PC-3 (cell line): ENCODE data around the gene CIDEC. TPM values are rescaled to one million over a fixed set of nuclear protein-coding genes. Genes with fewer than 3 reads are reported as not detected.
A peak's percentile ranks its signal among the peaks of the same experiment; 100 is the strongest.

Source experiments
- ATAC-seq: fragments of 200-7000 bp; cut with Tn5 transposase; 2 replicates; pipeline ENCODE4 v1.9.1; 2020; ENCODE audit warnings: mild to moderate bottlenecking, moderate library complexity
- BruUV-seq: library from RNA; stranded (reverse); fragments of 400-500 nt; replicated peaks from 2 replicates; lab custom pipeline; 2021; lab: Mats Ljungman, UMichigan
- CTCF ChIA-PET: fragments of 300-600 bp; sonication (Branson Sonifier 250); formaldehyde crosslinking; loops from one replicate; lab custom pipeline; 2022; ENCODE audit warnings: antibody characterized with exemption; lab: Charles Lee
- POLR2A ChIA-PET: fragments of 300-600 bp; sonication (Branson Sonifier 250); formaldehyde crosslinking; loops from one replicate; lab custom pipeline; 2022; ENCODE audit warnings: antibody characterized with exemption; ENCODE audit not compliant: unreplicated experiment; lab: Charles Lee
- DNase-seq: peaks from one replicate; pipeline ENCODE4 v3.0.0-alpha.2; 2015
- H2AFZ ChIP-seq: fragments of 300-600 bp; sonication (generic); 2 replicates; pipeline ENCODE4 v1.6.0; 2016; ENCODE audit warnings: antibody characterized with exemption, low read length
- H3F3A ChIP-seq: fragments of 300-600 bp; sonication (generic); one replicate; pipeline ENCODE4 v1.6.0; 2017; ENCODE audit warnings: antibody characterized with exemption, low read length, control low read depth, mild to moderate bottlenecking; ENCODE audit not compliant: unreplicated experiment
- H3K27ac ChIP-seq: fragments of 300-600 bp; sonication (generic); 2 replicates; pipeline ENCODE4 v1.5.1; 2016; ENCODE audit warnings: mild to moderate bottlenecking, low read length
- H3K27me3 ChIP-seq: fragments of 300-600 bp; sonication (generic); 2 replicates; pipeline ENCODE4 v1.6.1; 2016; ENCODE audit warnings: low read length, mixed read lengths
- H3K36me3 ChIP-seq: fragments of 300-600 bp; sonication (generic); 2 replicates; pipeline ENCODE4 v1.6.1; 2016; ENCODE audit warnings: low read depth, mixed run types, low read length, mixed read lengths
- H3K4me1 ChIP-seq: fragments of 300-600 bp; sonication (generic); 2 replicates; pipeline ENCODE4 v1.5.1; 2016; ENCODE audit warnings: low read length; ENCODE audit not compliant: insufficient read depth
- H3K4me2 ChIP-seq: fragments of 300-600 bp; sonication (generic); 2 replicates; pipeline ENCODE4 v1.6.0; 2016; ENCODE audit warnings: low read length
- H3K4me3 ChIP-seq: fragments of 300-600 bp; sonication (generic); 2 replicates; pipeline ENCODE4 v1.5.1; 2016; ENCODE audit warnings: mild to moderate bottlenecking, low read length, mixed read lengths
- H3K79me2 ChIP-seq: fragments of 300-600 bp; sonication (generic); 2 replicates; pipeline ENCODE4 v1.6.1; 2017; ENCODE audit warnings: low read length, mixed read lengths
- H3K9ac ChIP-seq: fragments of 300-600 bp; sonication (generic); 2 replicates; pipeline ENCODE4 v1.6.0; 2016; ENCODE audit warnings: mild to moderate bottlenecking, low read length
- H3K9me2 ChIP-seq: fragments of 300-600 bp; sonication (generic); replicated peaks from 2 replicates; pipeline ENCODE4 v1.6.1; 2016; ENCODE audit warnings: mixed run types, low read length, mixed read lengths
- H3K9me3 ChIP-seq: fragments of 300-600 bp; sonication (generic); 2 replicates; pipeline ENCODE4 v1.6.1; 2016; ENCODE audit warnings: low read length, mixed read lengths
- H4K20me1 ChIP-seq: fragments of 300-600 bp; sonication (generic); 2 replicates; pipeline ENCODE4 v1.6.1; 2016; ENCODE audit warnings: low read length, mixed read lengths
- CTCF ChIP-seq: fragments of 300-600 bp; sonication (generic); conservative IDR thresholded peaks from 2 replicates; pipeline ENCODE4 v1.5.1; 2017; ENCODE audit warnings: antibody characterized with exemption, low read depth, mild to moderate bottlenecking, low read length
- EZH2 ChIP-seq: fragments of 300-600 bp; sonication (generic); IDR thresholded peaks from one replicate; pipeline ENCODE4 v1.6.1; 2017; ENCODE audit warnings: antibody characterized with exemption, mild to moderate bottlenecking, low read length; ENCODE audit not compliant: unreplicated experiment
- EZH2phosphoT487 ChIP-seq: fragments of 300-600 bp; sonication (generic); IDR thresholded peaks from 2 replicates; pipeline ENCODE4 v1.6.1; 2018; ENCODE audit warnings: mild to moderate bottlenecking, antibody characterized with exemption, low read length, borderline replicate concordance
- intact Hi-C: fragments of 100-400 bp; cut with micrococcal nuclease; formaldehyde crosslinking; loops from 2 replicates; pipeline ENCODE4 v1.9.0; 2023
- total RNA-seq: library from RNA; depleted of rRNA; stranded (reverse); fragments of >200 nt; gene quantifications from 2 replicates; pipeline ENCODE4 v1.2.3, GENCODE V29; 2014

CIDEC gene
- total RNA-seq, 1 experiment from 2014 or later: not detected

GRCh38 chr3:9914011-9914410 lies 34.0 kb upstream of the CIDEC start:
- Histone ChIP-seq H3K9ac (no peak overlapping the region), H3K27me3 (no peaks in the 10 kb centered on the region), H3K4me1 (peaks cover 67% of the 10 kb centered on the region), H3K4me2 (peak overlapping the region; percentile 90), H3F3A (no peaks in the 10 kb centered on the region), H3K79me2 (peaks cover 26% of the 10 kb centered on the region), H3K9me3 (no peaks in the 10 kb centered on the region), H3K36me3 (no peaks in the 10 kb centered on the region), H3K27ac (peak overlapping the region; percentile 99), H2AFZ (no peak overlapping the region), H3K4me3 (no peak overlapping the region), H3K9me2 (no peaks in the 10 kb centered on the region), H4K20me1 (no peaks in the 10 kb centered on the region)
- CTCF ChIA-PET: interaction anchor here (0.6 to 0.9 kb wide), 2 partner anchors 70 to 131 kb away, joined by 3 to 5 read pairs; no protein-coding TSS in a partner anchor
- TF ChIP-seq CTCF (no peak), EZH2 (no peak), EZH2phosphoT487 (no peak)
- no TSS peak for BruUV-seq
- ATAC-seq (no peak), DNase-seq (peak; percentile 43)
- intact Hi-C loops: no loop called here
- POLR2A ChIA-PET: interaction anchor here (0.6 to 1.0 kb wide), 2 partner anchors 20 to 29 kb away, joined by 3 to 28 read pairs; no protein-coding TSS in a partner anchor

GRCh38 chr3:9913601-9914000 lies 33.5 kb upstream of the CIDEC start:
- H3K4me2 ChIP-seq: peak overlapping the region; percentile 90
- no peak overlapping the region for H3K4me3 ChIP-seq
- ATAC-seq (no peak), DNase-seq (peak; percentile 35)
- H3F3A ChIP-seq: no peaks in the 10 kb centered on the region
- ChIA-PET POLR2A (interaction anchor here (0.6 to 1.0 kb wide), 2 partner anchors 20 to 29 kb away, joined by 3 to 28 read pairs; no protein-coding TSS in a partner anchor), CTCF (interaction anchor here (0.6 kb wide), 1 partner anchor 131 kb away, joined by 5 read pairs; no protein-coding TSS in a partner anchor)
- intact Hi-C loops: no loop called here
- no peaks in the 10 kb centered on the region for H4K20me1 ChIP-seq
- BruUV-seq: no TSS peak
- peaks cover 25% of the 10 kb centered on the region for H3K79me2 ChIP-seq
- H3K27ac ChIP-seq: peak overlapping the region; percentile 99
- no peak overlapping the region for H2AFZ ChIP-seq
- peaks cover 65% of the 10 kb centered on the region for H3K4me1 ChIP-seq
- no peak overlapping the region for H3K9ac ChIP-seq
- H3K36me3 ChIP-seq: no peaks in the 10 kb centered on the region
- H3K27me3 ChIP-seq: no peaks in the 10 kb centered on the region
- TF ChIP-seq CTCF: no peak
- TF ChIP-seq EZH2phosphoT487: no peak
- TF ChIP-seq EZH2: no peak
- H3K9me2 ChIP-seq: no peaks in the 10 kb centered on the region
- no peaks in the 10 kb centered on the region for H3K9me3 ChIP-seq

- Histone ChIP-seq H3F3A (no peaks in the 10 kb centered on the region), H3K9me2 (no peaks in the 10 kb centered on the region), H3K4me1 (peaks cover 53% of the 10 kb centered on the region), H3K4me3 (no peak overlapping the region), H3K27ac (peak overlapping the region; percentile 53), H3K4me2 (peak overlapping the region; percentile 33), H3K36me3 (no peaks in the 10 kb centered on the region), H3K27me3 (no peaks in the 10 kb centered on the region), H3K9ac (no peak overlapping the region), H3K79me2 (peaks cover 13% of the 10 kb centered on the region), H3K9me3 (no peaks in the 10 kb centered on the region), H2AFZ (no peak overlapping the region), H4K20me1 (no peaks in the 10 kb centered on the region)
- no TSS peak for BruUV-seq
- TF ChIP-seq CTCF (no peak), EZH2phosphoT487 (no peak), EZH2 (no peak)
- intact Hi-C loops: loop anchor here (1.0 kb wide), 1 partner anchor 14 kb away; no protein-coding TSS in a partner anchor
- DNase-seq (peak; percentile 94), ATAC-seq (peak; percentile 10)
- ChIA-PET CTCF (interaction anchor here (0.6 to 1.2 kb wide), 4 partner anchors 9 to 412 kb away, joined by 3 to 9 read pairs (median 4); no protein-coding TSS in a partner anchor), POLR2A (interaction anchor here (0.5 to 0.8 kb wide), 2 partner anchors 15 to 94 kb away, joined by 3 to 5 read pairs; no protein-coding TSS in a partner anchor)
These were observed 32.4 kb upstream of the CIDEC start for GRCh38 chr3:9912294-9912935.
